Measurements from ENCODE around the gene RNF150.

GRCh38 chr4:140839888-140840790, 293.1 kb downstream of the RNF150 start:
- TF ChIP-seq CTCF (IDR thresholded peaks at IDR 0.05; ENCODE audit: low read depth, low read length, missing input control) (no peak), RAD21 (IDR thresholded peaks at IDR 0.05) (no peak), MAX (IDR thresholded peaks at IDR 0.05) (no peak), REST (IDR thresholded peaks at IDR 0.05) (no peak)
